OCI-LY3 (cell line): ENCODE measurements around the gene DIO3.
"Not testable (repeated sequence)": the region's sequence is repeated elsewhere in the genome, so short reads cannot be mapped to it uniquely, and the experiment has no call there.

ENCODE experiments used
- H2AFZ ChIP-seq: fragments of 200-600, 300-600 bp; shearing (Covaris generic); 2 replicates; pipeline ENCODE4 v1.6.0; 2014; ENCODE audit warnings: antibody characterized with exemption, low read depth, low read length
- H3K27ac ChIP-seq: fragments of 200-600, 300-600 bp; sonication (generic); 2 replicates; pipeline ENCODE4 v1.5.1; 2014; ENCODE audit warnings: mild to moderate bottlenecking, low read length, moderate library complexity, mixed read lengths
- H3K27me3 ChIP-seq: fragments of 200-600, 300-600 bp; sonication (generic); 2 replicates; pipeline ENCODE4 v1.6.1; 2014; ENCODE audit warnings: low read depth, low read length, mixed read lengths
- H3K36me3 ChIP-seq: fragments of 200-600, 300-600 bp; sonication (generic); replicated peaks from 2 replicates; pipeline ENCODE3; 2014; ENCODE audit warnings: low read depth, low read length, mixed read lengths
- H3K4me1 ChIP-seq: fragments of 300-600, 200-600 bp; sonication (generic); 2 replicates; pipeline ENCODE4 v1.6.1; 2014; ENCODE audit warnings: low read length, mixed read lengths
- H3K4me2 ChIP-seq: fragments of 200-600, 300-600 bp; sonication (generic); 2 replicates; pipeline ENCODE4 v1.6.1; 2014; ENCODE audit warnings: low read length, mixed read lengths
- H3K4me3 ChIP-seq: fragments of 300-600, 200-600 bp; sonication (generic); 2 replicates; pipeline ENCODE4 v1.5.1; 2014; ENCODE audit warnings: antibody characterized with exemption, mild to moderate bottlenecking, low read length, moderate library complexity
- H3K79me2 ChIP-seq: fragments of 300-600, 200-600 bp; shearing (Covaris generic); 2 replicates; pipeline ENCODE4 v1.6.1; 2014; ENCODE audit warnings: mild to moderate bottlenecking, low read length, mixed read lengths
- H3K9ac ChIP-seq: fragments of 300-600, 200-600 bp; shearing (Covaris generic); 2 replicates; pipeline ENCODE4 v1.6.0; 2014; ENCODE audit warnings: mild to moderate bottlenecking, low read length, moderate library complexity
- H3K9me3 ChIP-seq: fragments of 200-600, 300-600 bp; shearing (Covaris generic); 2 replicates; pipeline ENCODE4 v1.6.1; 2014; ENCODE audit warnings: low read length, mixed read lengths; ENCODE audit not compliant: insufficient read depth
- H4K20me1 ChIP-seq: fragments of 200-600, 300-600 bp; sonication (generic); 2 replicates; pipeline ENCODE4 v1.6.1; 2016; ENCODE audit warnings: low read length, mixed read lengths; ENCODE audit not compliant: insufficient read depth
- CTCF ChIP-seq: fragments of 200-600, 300-600 bp; sonication (generic); IDR thresholded peaks from 2 replicates; pipeline ENCODE4 v1.5.1; 2014; ENCODE audit warnings: antibody characterized with exemption, low read length, low read depth
- EZH2phosphoT487 ChIP-seq: fragments of 200-600 bp; shearing (Covaris generic); IDR thresholded peaks from 2 replicates; pipeline ENCODE4 v1.6.1; 2018; ENCODE audit warnings: antibody characterized with exemption, mixed run types, low read depth

DIO3 gene

GRCh38 chr14:101554991-101555668 is 6.2 kb upstream of the DIO3 start:
- Histone ChIP-seq H3K27ac (no peak overlapping the region), H4K20me1 (no peaks in the 10 kb centered on the region), H3K4me3 (no peak overlapping the region), H3K9me3 (no peaks in the 10 kb centered on the region), H3K79me2 (no peaks in the 10 kb centered on the region), H3K36me3 (no peaks in the 10 kb centered on the region), H3K4me2 (no peak overlapping the region), H3K27me3 (no peaks in the 10 kb centered on the region; the same call in 1 of the 2 replicates), H3K9ac (no peak overlapping the region), H3K4me1 (no peaks in the 10 kb centered on the region), H2AFZ (no peak overlapping the region)
- TF ChIP-seq CTCF, result no peak
- no peak for TF ChIP-seq EZH2phosphoT487

- not testable (repeated sequence) for H3K79me2 ChIP-seq, H2AFZ ChIP-seq, H3K9me3 ChIP-seq, H3K4me2 ChIP-seq, H3K27ac ChIP-seq, H3K36me3 ChIP-seq, H4K20me1 ChIP-seq, H3K4me3 ChIP-seq, H3K9ac ChIP-seq, H3K4me1 ChIP-seq, H3K27me3 ChIP-seq
These were observed 5.6 kb upstream of the DIO3 start for GRCh38 chr14:101555669-101556043.

GRCh38 chr14:101556131-101556530 is 5.2 kb upstream of the DIO3 start:
- H3K36me3 ChIP-seq, result no peaks in the 10 kb centered on the region

GRCh38 chr14:101556566-101557320 is 4.6 kb upstream of the DIO3 start:
- Histone ChIP-seq H2AFZ (no peak overlapping the region), H3K79me2 (no peaks in the 10 kb centered on the region), H3K4me3 (no peak overlapping the region), H3K27me3 (no peaks in the 10 kb centered on the region; the same call in 1 of the 2 replicates), H3K27ac (no peak overlapping the region), H3K4me1 (no peaks in the 10 kb centered on the region), H4K20me1 (no peaks in the 10 kb centered on the region), H3K9ac (no peak overlapping the region), H3K4me2 (no peak overlapping the region), H3K9me3 (peaks cover 5% of the 10 kb centered on the region; the same call in 1 of the 2 replicates), H3K36me3 (no peaks in the 10 kb centered on the region)
- no peak for TF ChIP-seq CTCF
- no peak for TF ChIP-seq EZH2phosphoT487

More at GRCh38 chr14:101556131-101556530, 5.2 kb upstream of the DIO3 start:
- TF ChIP-seq EZH2phosphoT487 (no peak), CTCF (no peak)
- H3K9me3 ChIP-seq, result no peaks in the 10 kb centered on the region
- H3K4me2 ChIP-seq, result no peak overlapping the region
- no peaks in the 10 kb centered on the region; the same call in 1 of the 2 replicates for H3K27me3 ChIP-seq
- no peak overlapping the region for H2AFZ ChIP-seq
- no peak overlapping the region for H3K4me3 ChIP-seq
- no peak overlapping the region for H3K9ac ChIP-seq
- H3K27ac ChIP-seq, result no peak overlapping the region
- no peaks in the 10 kb centered on the region for H3K79me2 ChIP-seq
- no peaks in the 10 kb centered on the region for H4K20me1 ChIP-seq
- H3K4me1 ChIP-seq, result no peaks in the 10 kb centered on the region
